ENCODE results near the gene KCNMA1.

The KCNMA1 gene

DNA sequence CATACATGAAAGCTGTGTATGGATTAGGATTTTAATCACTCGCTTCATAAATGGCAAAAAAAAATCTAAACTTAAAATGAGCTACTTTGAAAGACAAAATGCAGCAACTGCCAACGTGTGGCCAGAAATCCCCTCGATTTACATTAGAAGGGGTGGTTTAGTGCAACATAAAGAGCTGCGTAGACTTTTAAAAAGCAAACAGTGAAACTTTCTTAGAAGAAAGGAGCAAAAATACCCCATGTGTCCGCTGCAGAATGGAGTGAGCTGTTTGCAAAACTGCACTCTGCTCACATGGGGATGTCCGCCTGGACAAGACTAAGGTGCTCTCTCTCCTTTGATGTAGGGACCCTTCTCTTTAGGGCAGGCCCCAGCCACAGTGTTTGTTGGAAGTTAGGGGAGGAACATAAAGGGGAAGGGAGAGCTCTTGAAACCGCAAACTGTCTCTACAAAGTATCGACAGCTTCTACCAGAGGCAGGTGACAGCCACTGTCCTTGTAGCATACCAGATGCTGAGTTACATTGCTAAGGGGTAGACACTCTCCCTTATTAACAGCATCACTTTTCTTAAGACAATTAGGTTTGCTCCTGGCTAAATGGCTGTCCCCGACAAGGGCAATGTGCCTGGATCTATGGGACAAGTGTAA, 528.1 kb downstream of the KCNMA1 start:
- DNase-seq (ENCODE audit: low read depth): no peak

DNA sequence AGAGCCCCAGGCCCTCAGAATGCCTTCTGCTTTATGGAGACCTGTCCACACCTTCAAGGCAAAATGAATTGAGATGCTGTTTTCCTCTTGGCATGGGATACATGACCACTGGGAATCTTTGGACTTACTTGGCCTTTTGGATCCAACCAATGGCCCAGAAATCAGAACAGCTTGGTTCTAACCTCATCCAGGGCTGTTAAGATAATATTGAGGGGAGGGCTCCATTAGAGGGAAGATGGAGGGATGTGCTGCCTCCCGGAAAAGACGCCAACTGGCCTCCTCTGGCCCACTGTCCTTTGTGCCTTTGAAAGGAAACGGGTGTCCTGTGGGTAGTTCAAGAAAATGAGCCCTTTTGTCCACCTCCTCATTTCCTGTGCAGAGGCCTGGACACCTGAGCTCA, 530.9 kb downstream of the KCNMA1 start:
- no peak for DNase-seq (ENCODE audit: low read depth)

DNA sequence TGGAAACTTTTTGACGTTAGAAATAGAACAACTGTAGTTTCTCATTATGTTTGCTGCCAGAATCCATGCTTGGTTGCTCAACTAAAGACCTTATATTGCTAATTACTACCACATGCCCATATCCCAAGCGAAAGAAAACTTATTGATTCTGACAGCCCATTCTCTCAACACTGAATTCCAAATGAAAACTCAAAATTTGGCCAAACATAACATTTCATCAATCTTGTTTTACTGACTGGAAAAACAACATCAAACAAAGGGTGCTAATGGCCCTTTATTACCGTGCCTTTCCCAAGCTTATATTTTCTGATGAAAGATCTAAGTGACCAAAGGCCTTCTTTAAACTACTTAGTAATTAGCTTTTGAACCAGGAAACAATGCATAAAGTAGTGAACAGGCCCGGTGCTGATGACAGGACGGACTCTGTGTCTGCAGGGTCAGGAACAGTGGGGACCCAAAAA, 531.8 kb downstream of the KCNMA1 start:
- no peak for DNase-seq (ENCODE audit: low read depth)

- DNase-seq (ENCODE audit: low read depth): no peak
Observed at GRCh38 chr10:77104459-77104980, 533.1 kb downstream of the KCNMA1 start.

GRCh38 chr10:77103213-77103612, 534.4 kb downstream of the KCNMA1 start:
- DNase-seq (ENCODE audit: low read depth): no peak

DNA sequence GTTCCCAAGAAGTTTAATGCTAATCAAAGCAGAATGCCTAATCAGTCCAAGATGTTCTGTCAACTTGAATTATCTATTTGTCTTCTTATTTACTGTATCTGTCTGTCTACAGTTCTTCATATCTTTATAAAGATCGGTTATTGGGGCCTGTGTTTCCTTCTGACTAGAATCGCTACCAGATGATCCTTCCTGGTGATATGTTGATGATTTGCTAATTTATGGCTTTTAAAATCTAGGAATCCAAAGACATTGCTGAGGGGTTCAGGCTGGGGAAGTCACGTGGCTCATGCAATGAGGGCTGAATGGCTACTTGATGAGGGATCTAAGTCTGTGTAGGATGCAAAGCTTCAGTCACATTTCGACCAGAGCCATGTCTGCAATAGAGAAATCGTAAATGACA, 536.3 kb downstream of the KCNMA1 start:
- no peak for DNase-seq (ENCODE audit: low read depth)

DNA sequence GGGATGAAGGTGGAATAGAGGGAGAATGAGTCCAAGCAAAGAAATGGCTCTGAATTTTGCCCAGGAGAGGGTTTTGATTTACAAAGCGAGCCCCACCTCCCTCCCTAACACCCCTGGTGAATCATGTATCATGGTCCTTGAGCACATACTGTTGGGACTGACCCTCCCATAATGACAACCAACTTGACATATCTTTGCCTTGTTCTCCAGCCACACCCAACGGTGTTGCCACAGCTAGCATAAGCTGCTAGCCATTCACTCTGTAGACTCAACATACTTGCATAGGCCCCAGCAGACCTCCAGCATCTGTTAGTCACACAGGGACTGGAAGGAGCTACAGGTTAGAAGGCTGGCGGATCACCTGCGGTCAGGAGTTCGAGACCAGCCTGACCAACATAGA, 538.5 kb downstream of the KCNMA1 start:
- no peak for DNase-seq (ENCODE audit: low read depth)

DNA sequence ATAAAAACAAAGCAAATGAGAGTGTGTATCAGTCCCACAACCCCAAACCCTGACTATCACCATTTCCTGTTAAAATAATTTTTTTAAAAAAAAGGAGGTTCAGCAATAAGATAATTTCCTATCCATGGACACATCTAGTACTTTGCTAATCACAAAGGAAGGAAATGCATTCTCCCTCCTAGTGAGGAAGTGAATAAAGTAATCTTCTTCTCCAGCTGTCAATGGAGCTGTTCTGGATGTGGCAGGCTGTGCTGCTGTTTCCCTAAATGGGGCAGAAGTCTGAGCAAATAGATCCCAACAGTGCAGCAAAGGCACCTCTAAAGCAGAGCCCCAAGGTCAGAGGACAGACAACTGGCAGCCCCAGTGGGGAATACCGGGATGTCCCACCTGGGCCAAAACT, 540.0 kb downstream of the KCNMA1 start:
- no peak for DNase-seq (ENCODE audit: low read depth)

DNA sequence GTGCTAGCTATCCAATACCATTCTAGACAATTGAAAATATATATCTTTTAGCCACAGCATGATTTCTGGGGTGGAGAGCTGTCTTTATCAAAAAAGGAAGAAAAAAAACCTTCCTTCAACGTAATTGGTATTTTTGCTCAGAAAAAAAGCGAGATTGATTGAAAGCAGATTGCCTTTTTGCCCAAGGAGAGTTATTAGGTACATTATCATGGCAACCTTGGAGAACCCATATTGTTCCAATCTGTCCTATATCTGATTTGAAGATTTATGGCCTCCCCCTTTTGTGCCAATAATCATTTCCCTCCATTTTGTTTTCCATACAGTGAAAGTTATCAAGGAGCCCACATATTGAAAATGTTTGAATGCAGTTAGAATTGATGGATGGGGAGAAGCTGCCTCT, 544.5 kb downstream of the KCNMA1 start:
- DNase-seq (ENCODE audit: low read depth): no peak

DNA sequence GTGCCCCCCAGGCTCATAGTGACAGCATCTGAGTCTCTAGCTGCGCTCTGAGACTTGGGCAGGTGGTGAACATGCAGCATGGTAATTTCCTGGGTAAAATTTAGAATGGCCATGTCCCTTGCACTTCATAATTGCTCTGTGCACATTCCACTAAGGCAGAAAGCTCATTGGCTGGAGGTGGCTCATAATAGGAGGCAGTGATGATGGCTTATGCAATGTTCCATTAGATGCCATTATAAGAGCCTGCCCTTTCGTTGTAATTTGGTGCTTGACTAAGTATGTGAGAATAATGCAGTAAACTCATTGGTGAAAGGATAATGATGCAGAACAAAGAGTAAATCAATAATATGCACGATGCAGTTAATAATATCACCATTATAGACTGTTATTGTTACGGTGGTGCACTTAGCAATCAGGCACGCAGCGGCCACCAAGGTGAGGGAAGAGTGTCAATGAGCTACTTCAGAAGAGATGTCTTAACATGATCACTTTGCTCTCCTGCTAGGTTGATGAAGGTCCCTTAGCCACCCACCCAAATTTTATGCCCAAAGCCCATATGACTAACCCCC, 545.9 kb downstream of the KCNMA1 start:
- DNase-seq (ENCODE audit: low read depth): no peak

- no peak for DNase-seq (ENCODE audit: low read depth)
Observed at GRCh38 chr10:77090381-77091356, 546.9 kb downstream of the KCNMA1 start.

DNA sequence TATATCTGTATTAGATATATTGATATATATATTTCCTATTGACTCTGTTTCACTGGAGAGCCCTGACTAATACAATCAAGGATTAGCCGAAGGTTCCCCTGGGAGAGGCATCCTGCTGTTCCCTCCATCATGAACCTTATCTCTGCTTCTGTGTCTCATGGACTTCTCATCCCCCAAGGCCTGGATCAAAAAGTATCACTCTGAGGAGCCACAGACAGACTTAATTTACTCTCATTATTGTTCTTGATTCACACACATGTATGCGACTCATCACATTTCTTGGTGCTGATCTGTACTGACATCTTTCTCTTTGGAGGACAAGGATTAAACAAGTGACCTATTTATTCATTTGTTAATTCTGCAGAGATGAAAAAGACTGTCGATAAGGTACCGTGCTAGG, 550.2 kb downstream of the KCNMA1 start:
- no peak for DNase-seq (ENCODE audit: low read depth)

GRCh38 chr10:77086081-77086480, 551.5 kb downstream of the KCNMA1 start:
- DNase-seq (ENCODE audit: low read depth): no peak

DNA sequence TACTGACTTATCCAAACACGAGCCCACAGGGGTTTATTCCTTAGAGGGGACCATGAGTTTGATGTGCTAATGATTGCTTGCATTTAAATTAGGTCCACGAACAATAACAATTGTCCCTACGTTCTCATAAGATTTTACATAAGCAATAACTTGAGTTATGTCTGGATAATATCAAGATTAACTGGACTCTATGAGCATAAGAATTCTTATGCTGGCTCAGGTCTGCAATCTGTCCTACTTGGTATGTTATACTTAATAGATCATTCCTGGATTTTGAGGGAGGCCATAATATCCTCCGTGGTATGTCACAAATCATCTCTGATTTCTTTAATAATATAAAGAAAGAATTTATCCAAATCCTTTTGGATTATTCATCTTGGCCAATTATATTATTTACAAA, 552.3 kb downstream of the KCNMA1 start:
- no peak for DNase-seq (ENCODE audit: low read depth)

GRCh38 chr10:77084431-77085144, 553.0 kb downstream of the KCNMA1 start:
- no peak for DNase-seq (ENCODE audit: low read depth)

GRCh38 chr10:77082601-77083252, 554.9 kb downstream of the KCNMA1 start:
- DNase-seq (ENCODE audit: low read depth): no peak

- DNase-seq (ENCODE audit: low read depth): no peak
Observed at GRCh38 chr10:77081481-77081891, 556.1 kb downstream of the KCNMA1 start.

DNA sequence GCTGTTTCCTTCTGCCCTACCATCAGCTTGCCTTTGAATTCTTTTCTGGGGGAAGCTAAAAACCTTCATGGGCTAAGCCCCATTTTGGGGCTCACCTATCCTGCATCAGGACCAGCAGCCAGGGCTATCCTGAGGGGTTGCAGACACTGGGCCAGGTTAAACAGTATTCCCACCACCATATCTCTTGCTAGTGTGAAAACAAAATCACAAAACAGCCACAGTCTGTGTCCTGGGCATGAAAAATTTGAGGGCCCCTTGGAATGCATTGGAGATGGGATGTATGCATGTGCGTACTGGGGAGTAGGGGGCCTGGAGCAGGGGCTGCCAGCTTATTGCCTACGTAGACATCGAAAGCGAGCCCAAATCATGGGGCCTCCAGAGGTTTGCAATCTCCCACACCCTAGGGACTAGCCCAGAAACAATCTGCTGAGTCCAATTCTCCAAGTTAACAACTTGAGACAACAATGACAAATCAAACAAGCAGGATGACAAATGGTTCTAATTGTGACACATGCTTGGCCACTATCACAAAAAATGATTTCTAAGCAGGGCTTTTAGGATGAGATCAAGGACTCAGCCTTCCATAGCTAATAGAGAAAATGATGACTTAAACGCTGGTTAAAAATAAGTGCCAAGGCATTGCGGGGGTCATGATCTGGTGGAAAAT, 557.1 kb downstream of the KCNMA1 start:
- DNase-seq (ENCODE audit: low read depth): no peak

GRCh38 chr10:77079592-77080300, 557.9 kb downstream of the KCNMA1 start:
- no peak for DNase-seq (ENCODE audit: low read depth)

DNA sequence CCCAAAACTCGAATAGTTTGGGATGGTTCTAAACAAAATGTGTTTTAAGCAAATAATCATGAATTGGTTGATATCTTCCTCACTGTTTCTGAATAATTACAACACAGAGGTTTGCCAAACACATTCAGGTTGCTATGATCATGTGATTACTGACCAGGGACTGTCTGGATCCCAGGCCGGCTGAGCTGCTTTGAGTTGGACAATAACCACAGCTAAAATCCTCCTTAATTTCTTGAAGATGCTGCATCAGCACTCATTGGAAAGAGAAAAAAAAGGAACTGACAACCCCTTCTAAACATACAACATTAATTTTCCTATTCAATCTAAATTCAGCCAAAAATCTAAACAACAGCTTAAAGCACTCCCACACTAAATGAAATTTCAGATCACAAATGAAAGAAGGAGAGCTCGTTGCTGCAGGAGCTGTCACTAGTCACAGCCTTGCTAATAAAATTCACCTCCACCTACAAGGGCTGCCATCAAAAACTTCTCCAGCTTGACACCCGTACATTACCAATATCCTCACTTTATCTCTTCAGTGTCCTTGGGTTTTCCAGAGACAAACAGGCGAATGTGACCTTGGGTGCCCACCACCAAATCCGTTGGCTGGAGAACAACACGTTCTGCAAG, 560.2 kb downstream of the KCNMA1 start:
- DNase-seq (ENCODE audit: low read depth): no peak

All from activated T-cell treated with anti-CD3 and anti-CD28 coated beads for 48 hours (primary cell).